ENCODE measurements around the gene LPA. TPM values are rescaled to one million over a fixed set of nuclear protein-coding genes. Genes with fewer than 3 reads are reported as not detected.

LPA gene
- total and polyA plus RNA-seq, 2 of the 13 experiments (the other 11 are each of a cell fraction or from before 2014, with no cell fraction given) = not detected

DNA sequence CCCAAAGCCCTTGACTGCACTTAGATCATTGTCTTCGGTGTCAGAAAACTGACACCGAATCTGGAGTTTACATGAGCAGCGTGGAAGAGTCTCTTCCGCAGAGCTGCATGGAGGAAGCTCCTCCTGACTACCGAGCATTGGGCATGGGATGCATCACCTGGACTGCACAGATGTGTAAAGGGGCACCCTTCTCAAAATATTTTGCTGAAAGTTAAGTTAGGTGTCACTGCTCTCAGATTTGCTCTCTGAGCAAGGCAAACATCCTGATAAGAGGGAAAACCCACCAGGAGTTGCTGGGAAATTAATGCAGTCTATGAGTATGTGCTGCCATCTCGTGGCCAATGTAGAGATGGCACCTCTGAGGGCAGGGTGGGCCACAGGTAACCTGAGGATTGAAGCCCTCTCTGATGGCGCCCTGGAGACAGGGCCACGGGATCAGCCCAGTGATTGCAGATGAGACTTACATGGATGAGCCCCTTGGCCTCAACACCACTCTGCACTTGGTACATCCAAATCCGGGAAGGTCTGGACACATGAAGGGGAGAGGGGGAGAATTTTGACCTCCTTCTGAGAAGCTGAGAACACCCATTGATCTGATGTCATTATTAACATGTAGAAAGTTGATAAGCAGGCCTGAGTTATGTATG lies 129.9 kb downstream of the LPA start (continued):
- TF ChIP-seq, protein P1, sequence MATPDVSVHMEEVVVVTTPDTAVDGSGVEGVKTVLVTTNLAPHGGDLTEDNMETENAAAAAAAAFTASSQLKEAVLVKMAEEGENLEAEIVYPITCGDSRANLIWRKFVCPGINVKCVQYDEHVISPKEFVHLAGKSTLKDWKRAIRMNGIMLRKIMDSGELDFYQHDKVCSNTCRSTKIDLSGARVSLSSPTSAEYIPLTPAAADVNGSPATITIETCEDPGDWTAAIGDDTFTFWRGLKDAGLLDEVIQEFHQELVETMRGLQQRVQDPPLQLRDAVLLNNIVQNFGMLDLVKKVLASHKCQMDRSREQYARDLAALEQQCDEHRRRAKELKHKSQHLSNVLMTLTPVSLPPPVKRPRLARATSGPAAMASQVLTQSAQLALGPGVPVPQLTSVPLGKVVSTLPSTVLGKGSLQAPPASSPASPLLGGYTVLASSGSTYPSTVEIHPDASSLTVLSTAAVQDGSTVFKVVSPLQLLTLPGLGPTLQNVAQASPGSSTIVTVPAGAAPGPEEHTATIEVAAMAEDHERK (CRISPR knock-in tag; IDR thresholded peaks at IDR 0.05; ENCODE audit: low read depth) = no peak
- no peak for TF ChIP-seq ZNF33B (CRISPR knock-in tag; IDR thresholded peaks at IDR 0.05)
- TF ChIP-seq, protein P2, sequence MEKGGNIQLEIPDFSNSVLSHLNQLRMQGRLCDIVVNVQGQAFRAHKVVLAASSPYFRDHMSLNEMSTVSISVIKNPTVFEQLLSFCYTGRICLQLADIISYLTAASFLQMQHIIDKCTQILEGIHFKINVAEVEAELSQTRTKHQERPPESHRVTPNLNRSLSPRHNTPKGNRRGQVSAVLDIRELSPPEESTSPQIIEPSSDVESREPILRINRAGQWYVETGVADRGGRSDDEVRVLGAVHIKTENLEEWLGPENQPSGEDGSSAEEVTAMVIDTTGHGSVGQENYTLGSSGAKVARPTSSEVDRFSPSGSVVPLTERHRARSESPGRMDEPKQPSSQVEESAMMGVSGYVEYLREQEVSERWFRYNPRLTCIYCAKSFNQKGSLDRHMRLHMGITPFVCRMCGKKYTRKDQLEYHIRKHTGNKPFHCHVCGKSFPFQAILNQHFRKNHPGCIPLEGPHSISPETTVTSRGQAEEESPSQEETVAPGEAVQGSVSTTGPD (CRISPR knock-in tag; IDR thresholded peaks at IDR 0.05) = no peak
- TF ChIP-seq RBAK (CRISPR knock-in tag; IDR thresholded peaks at IDR 0.05) = no peak
- TF ChIP-seq DNMT3B (CRISPR knock-in tag; conservative IDR thresholded peaks at IDR 0.05) = 0 out of 2 replicates have a peak, but pooled peaks have one; percentile 42
- TF ChIP-seq, protein P3, sequence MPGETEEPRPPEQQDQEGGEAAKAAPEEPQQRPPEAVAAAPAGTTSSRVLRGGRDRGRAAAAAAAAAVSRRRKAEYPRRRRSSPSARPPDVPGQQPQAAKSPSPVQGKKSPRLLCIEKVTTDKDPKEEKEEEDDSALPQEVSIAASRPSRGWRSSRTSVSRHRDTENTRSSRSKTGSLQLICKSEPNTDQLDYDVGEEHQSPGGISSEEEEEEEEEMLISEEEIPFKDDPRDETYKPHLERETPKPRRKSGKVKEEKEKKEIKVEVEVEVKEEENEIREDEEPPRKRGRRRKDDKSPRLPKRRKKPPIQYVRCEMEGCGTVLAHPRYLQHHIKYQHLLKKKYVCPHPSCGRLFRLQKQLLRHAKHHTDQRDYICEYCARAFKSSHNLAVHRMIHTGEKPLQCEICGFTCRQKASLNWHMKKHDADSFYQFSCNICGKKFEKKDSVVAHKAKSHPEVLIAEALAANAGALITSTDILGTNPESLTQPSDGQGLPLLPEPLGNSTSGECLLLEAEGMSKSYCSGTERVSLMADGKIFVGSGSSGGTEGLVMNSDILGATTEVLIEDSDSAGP (CRISPR knock-in tag; IDR thresholded peaks at IDR 0.05; ENCODE audit: borderline replicate concordance) = no peak
- TF ChIP-seq HNRNPK (IDR thresholded peaks at IDR 0.05; ENCODE audit: low read depth, low read length, poor library complexity, severe bottlenecking) = no peak
- no peak for TF ChIP-seq ZBTB20 (CRISPR knock-in tag; IDR thresholded peaks at IDR 0.05; ENCODE audit: borderline replicate concordance, low read depth)
- TF ChIP-seq SMARCC2 (IDR thresholded peaks at IDR 0.05) = no peak
- TF ChIP-seq, protein P4, sequence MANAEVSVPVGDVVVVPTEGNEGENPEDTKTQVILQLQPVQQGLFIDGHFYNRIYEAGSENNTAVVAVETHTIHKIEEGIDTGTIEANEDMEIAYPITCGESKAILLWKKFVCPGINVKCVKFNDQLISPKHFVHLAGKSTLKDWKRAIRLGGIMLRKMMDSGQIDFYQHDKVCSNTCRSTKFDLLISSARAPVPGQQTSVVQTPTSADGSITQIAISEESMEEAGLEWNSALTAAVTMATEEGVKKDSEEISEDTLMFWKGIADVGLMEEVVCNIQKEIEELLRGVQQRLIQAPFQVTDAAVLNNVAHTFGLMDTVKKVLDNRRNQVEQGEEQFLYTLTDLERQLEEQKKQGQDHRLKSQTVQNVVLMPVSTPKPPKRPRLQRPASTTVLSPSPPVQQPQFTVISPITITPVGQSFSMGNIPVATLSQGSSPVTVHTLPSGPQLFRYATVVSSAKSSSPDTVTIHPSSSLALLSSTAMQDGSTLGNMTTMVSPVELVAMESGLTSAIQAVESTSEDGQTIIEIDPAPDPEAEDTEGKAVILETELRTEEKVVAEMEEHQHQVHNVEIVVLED (CRISPR knock-in tag; IDR thresholded peaks at IDR 0.05; ENCODE audit: borderline replicate concordance) = no peak
- no peak for TF ChIP-seq EP300 (IDR thresholded peaks at IDR 0.05; ENCODE audit: low read depth in 2 of 2, low read length in 2 of 2)
- no peak for TF ChIP-seq EP300 (CRISPR knock-in tag; IDR thresholded peaks at IDR 0.05; ENCODE audit: borderline replicate concordance)
- TF ChIP-seq EEA1 (CRISPR knock-in tag; IDR thresholded peaks at IDR 0.05; ENCODE audit: borderline replicate concordance) = no peak
- 0 out of 2 replicates have a peak, but pooled peaks have one; percentile 24 for TF ChIP-seq THAP11 (CRISPR knock-in tag; IDR thresholded peaks at IDR 0.05)
- no peak for TF ChIP-seq ELF1 (CRISPR knock-in tag; IDR thresholded peaks at IDR 0.05)
- TF ChIP-seq, protein P5, sequence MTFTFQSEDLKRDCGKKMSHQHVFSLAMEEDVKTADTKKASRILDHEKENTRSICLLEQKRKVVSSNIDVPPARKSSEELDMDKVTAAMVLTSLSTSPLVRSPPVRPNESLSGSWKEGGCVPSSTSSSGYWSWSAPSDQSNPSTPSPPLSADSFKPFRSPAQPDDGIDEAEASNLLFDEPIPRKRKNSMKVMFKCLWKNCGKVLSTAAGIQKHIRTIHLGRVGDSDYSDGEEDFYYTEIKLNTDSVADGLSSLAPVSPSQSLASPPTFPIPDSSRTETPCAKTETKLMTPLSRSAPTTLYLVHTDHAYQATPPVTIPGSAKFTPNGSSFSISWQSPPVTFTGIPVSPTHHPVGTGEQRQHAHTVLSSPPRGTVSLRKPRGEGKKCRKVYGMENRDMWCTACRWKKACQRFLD (CRISPR knock-in tag; IDR thresholded peaks at IDR 0.05; ENCODE audit: borderline replicate concordance) = no peak
- no peak for TF ChIP-seq SNRNP70 (IDR thresholded peaks at IDR 0.05; ENCODE audit: low read depth, low read length)
- no peak for TF ChIP-seq ZNF367 (CRISPR knock-in tag; IDR thresholded peaks at IDR 0.05; ENCODE audit: borderline replicate concordance)
- TF ChIP-seq HNRNPLL (IDR thresholded peaks at IDR 0.05; ENCODE audit: low read depth, low read length, poor library complexity, severe bottlenecking) = no peak
- TF ChIP-seq ZNF230 (CRISPR knock-in tag; IDR thresholded peaks at IDR 0.05) = no peak
- no peak for TF ChIP-seq ZNF543 (CRISPR knock-in tag; IDR thresholded peaks at IDR 0.05)
- 0 out of 2 replicates have a peak, but pooled peaks have one; percentile 24 for TF ChIP-seq ELF3 (CRISPR knock-in tag; IDR thresholded peaks at IDR 0.05)
- no peak for TF ChIP-seq ZNF160 (CRISPR knock-in tag; IDR thresholded peaks at IDR 0.05)
